LNCAP (cell line): Measurements from ENCODE around the gene SMYD3.

Source experiments
- CTCF ChIP-seq: fragments of 450-650 bp; IDR thresholded peaks from 2 replicates; pipeline ENCODE4 v1.5.1; 2017; ENCODE audit warnings: mild to moderate bottlenecking

Gene SMYD3

GRCh38 chr1:245786948-245787347 is 720.1 kb downstream of the SMYD3 start:
- no peak for TF ChIP-seq CTCF

- no peak for TF ChIP-seq CTCF
Observed at GRCh38 chr1:245779797-245780755, 727.0 kb downstream of the SMYD3 start.

GRCh38 chr1:245777752-245778151 is 729.3 kb downstream of the SMYD3 start:
- TF ChIP-seq CTCF = no peak

GRCh38 chr1:245776694-245777332 is 730.3 kb downstream of the SMYD3 start:
- no peak for TF ChIP-seq CTCF

- TF ChIP-seq CTCF = no peak
Observed at GRCh38 chr1:245776139-245776538, 730.9 kb downstream of the SMYD3 start.

- no peak for TF ChIP-seq CTCF
Observed at GRCh38 chr1:245774196-245774595, 732.9 kb downstream of the SMYD3 start.

- TF ChIP-seq CTCF = no peak
Observed at GRCh38 chr1:245773344-245773743, 733.7 kb downstream of the SMYD3 start.
